Measurements from ENCODE around the gene TUBGCP6. TPM values are rescaled to one million over a fixed set of nuclear protein-coding genes. Genes with fewer than 3 reads are reported as not detected.

TUBGCP6 gene
- total RNA-seq, 1 donor from 2014 or later = 103 TPM

DNA sequence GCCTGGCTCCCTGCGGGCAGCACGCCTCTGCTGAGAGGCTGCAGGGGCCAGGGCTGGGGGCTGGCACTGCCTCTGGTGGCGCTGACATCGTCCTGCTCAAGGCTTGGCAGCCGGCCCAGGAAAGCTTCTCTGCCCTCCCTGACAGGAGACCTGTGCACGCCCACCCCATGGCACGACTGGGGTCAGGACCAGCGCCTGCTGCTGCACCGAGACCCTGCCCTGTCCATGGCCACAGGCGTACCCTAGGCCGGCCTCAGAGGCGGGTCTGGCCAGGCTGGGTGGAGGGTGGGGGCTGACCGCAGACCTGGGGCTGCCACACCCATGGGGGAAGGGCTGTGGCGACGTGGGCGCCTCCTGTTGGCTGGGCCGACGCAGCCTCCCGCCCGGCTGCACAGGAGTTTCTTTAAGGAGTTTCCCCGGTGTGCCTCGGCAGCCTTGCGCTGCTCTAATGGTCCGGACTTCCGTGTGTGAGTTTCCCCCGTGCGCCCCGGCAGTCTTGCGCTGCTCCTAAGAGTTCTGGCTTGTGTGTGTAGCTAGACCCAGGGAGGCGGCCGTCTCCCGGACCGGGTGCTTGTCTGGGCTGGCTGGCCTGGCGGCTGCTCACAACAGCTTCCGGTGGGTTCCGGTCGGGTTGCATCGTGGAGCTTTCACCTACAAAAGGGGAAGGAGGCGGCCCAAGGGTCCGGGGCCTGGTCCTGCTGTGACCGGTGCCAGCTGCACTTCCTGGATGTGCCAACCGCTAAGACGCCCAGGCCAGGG, 54.5 kb downstream of the TUBGCP6 start:
- POLR2A ChIA-PET = interaction anchor here (0.6 to 5.3 kb wide), 33 partner anchors 9 to 430 kb away, joined by 3 to 80 read pairs (median 10); partner anchors contain the start of genes HDAC10, LMF2, MAPK11 and NCAPH2
- ATAC-seq (ENCODE audit: low read depth) (peak; percentile 58), DNase-seq (peak; percentile 85)
- Mint-ChIP-seq H3K36me3 (ENCODE audit: low read depth) (peaks cover 13% of the 10 kb centered on the region), H3K27me3 (no peaks in the 10 kb centered on the region), H3K4me3 (peak overlapping the region; percentile 83), H3K4me1 (peaks cover 81% of the 10 kb centered on the region), H3K27ac (peak overlapping the region; percentile 99), H3K9me3 (no peaks in the 10 kb centered on the region)
- intact Hi-C loops (cut with micrococcal nuclease) = loop anchor here (1.0 to 5.0 kb wide), 12 partner anchors 17 to 430 kb away; partner anchors contain the start of genes BRD1, PIM3, TUBGCP6 and TYMP
- CTCF ChIA-PET = interaction anchor here (1.0 to 3.3 kb wide), 6 partner anchors 11 to 336 kb away, joined by 3 to 20 read pairs (median 4); partner anchors contain the start of gene SCO2
- TF ChIP-seq, protein P1, sequence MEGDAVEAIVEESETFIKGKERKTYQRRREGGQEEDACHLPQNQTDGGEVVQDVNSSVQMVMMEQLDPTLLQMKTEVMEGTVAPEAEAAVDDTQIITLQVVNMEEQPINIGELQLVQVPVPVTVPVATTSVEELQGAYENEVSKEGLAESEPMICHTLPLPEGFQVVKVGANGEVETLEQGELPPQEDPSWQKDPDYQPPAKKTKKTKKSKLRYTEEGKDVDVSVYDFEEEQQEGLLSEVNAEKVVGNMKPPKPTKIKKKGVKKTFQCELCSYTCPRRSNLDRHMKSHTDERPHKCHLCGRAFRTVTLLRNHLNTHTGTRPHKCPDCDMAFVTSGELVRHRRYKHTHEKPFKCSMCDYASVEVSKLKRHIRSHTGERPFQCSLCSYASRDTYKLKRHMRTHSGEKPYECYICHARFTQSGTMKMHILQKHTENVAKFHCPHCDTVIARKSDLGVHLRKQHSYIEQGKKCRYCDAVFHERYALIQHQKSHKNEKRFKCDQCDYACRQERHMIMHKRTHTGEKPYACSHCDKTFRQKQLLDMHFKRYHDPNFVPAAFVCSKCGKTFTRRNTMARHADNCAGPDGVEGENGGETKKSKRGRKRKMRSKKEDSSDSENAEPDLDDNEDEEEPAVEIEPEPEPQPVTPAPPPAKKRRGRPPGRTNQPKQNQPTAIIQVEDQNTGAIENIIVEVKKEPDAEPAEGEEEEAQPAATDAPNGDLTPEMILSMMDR (IDR thresholded peaks at IDR 0.05) = no peak

DNA sequence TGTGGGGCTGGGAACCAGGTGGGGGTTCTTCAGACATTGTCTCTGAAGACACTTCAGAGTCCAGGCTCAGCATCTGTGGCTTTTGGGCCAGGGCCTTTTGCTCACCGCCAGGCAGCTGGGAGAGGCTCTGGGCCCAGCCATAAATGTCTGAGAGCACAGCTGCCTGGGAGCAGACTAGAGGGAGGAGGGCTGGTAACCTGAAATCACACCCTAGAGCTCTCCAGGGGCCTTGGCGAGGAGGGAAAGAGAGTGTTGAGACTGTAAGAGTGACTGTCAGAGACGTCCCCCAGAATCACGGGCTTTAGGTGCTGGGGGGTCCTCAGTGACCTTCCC, 55.0 kb downstream of the TUBGCP6 start:
- ChIA-PET POLR2A (interaction anchor here (0.6 to 5.3 kb wide), 21 partner anchors 8 to 353 kb away, joined by 3 to 80 read pairs (median 17); partner anchors contain the start of genes HDAC10, LMF2, NCAPH2 and PANX2), CTCF (interaction anchor here (1.3 to 3.3 kb wide), 2 partner anchors 41 to 336 kb away, joined by 3 to 20 read pairs; partner anchors contain the start of gene SCO2)
- no peak for DNase-seq
- peak overlapping the region; percentile 99 for H3K27ac Mint-ChIP-seq
- TF ChIP-seq, protein P1 (IDR thresholded peaks at IDR 0.05) = no peak
- H3K36me3 Mint-ChIP-seq (ENCODE audit: low read depth) = peaks cover 7% of the 10 kb centered on the region
- peaks cover 77% of the 10 kb centered on the region for H3K4me1 Mint-ChIP-seq
- intact Hi-C loops (cut with micrococcal nuclease) = loop anchor here (1.0 to 5.0 kb wide), 12 partner anchors 17 to 431 kb away; partner anchors contain the start of genes BRD1, PIM3, TUBGCP6 and TYMP
- H3K4me3 Mint-ChIP-seq = peak overlapping the region; percentile 70
- no peaks in the 10 kb centered on the region for H3K9me3 Mint-ChIP-seq
- H3K27me3 Mint-ChIP-seq = no peaks in the 10 kb centered on the region
- ATAC-seq (ENCODE audit: low read depth) = no peak

DNA sequence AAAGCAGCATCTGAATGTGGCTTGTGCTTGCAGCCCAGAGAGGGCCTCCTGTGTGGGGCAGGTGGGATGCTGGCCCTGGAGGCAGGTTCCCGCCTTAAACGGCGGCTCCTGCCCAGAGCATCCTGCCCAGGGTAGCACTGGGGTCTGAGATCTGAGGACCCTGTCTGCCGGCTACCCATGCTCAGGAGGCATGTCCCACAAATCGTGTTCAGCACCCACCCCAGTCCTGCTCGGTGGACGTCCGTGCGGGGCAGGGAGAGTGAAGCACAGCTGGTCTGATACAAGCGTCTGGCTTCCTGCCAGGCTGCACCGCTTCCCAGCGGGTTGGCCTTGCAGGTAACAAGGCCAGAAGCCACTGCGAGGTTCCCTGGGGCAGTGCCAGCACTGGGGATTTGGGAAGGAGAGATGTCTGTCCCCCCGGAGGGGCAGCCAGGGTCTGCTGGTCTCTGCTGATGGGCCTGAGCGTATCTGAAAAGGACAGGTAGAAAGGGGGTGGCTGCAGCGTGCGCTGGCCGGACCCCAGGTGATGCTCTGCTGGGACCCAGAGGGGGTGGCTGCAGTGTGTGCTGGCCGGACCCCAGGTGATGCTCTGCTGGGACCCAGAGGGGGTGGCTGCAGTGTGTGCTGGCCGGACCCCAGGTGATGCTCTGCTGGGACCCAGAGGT, 55.5 kb downstream of the TUBGCP6 start:
- intact Hi-C loops (cut with micrococcal nuclease) = no loop called here
- POLR2A ChIA-PET = interaction anchor here (0.6 to 5.3 kb wide), 19 partner anchors 8 to 353 kb away, joined by 4 to 80 read pairs (median 17); partner anchors contain the start of genes HDAC10, LMF2, NCAPH2 and PANX2
- H3K27ac Mint-ChIP-seq = peak overlapping the region; percentile 99
- peaks cover 5% of the 10 kb centered on the region for H3K36me3 Mint-ChIP-seq (ENCODE audit: low read depth)
- peaks cover 75% of the 10 kb centered on the region for H3K4me1 Mint-ChIP-seq
- DNase-seq (no peak), ATAC-seq (ENCODE audit: low read depth) (no peak)
- no peaks in the 10 kb centered on the region for H3K9me3 Mint-ChIP-seq
- CTCF ChIA-PET = interaction anchor here (1.3 to 3.3 kb wide), 2 partner anchors 40 to 337 kb away, joined by 3 to 20 read pairs; partner anchors contain the start of gene SCO2
- TF ChIP-seq, protein P1 (IDR thresholded peaks at IDR 0.05) = no peak
- no peaks in the 10 kb centered on the region for H3K27me3 Mint-ChIP-seq
- H3K4me3 Mint-ChIP-seq = peak overlapping the region; percentile 70

DNA sequence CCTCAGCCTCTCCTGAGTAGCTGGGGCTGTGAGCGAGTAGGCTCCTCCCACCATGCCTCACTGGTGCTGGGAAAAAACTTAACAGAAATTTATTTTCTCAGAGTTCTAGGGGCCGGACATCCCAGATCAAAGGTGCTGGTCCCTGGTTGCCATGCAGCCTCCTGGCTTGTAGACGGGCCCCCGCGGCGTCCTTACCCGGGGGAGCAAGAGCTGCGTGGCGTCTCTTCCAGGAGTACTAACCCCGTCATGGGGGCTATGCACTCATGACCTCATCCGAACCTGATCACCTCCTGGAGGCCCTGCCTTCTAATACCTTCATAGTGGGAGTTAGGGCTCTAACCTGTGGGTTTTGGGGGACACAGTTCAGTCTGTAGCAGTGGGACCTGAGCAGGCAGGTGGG, 56.5 kb downstream of the TUBGCP6 start:
- no peaks in the 10 kb centered on the region for H3K9me3 Mint-ChIP-seq
- TF ChIP-seq, protein P1 (IDR thresholded peaks at IDR 0.05) = no peak
- intact Hi-C loops (cut with micrococcal nuclease) = no loop called here
- CTCF ChIA-PET = no interaction called here
- no peak overlapping the region for H3K27ac Mint-ChIP-seq
- H3K36me3 Mint-ChIP-seq (ENCODE audit: low read depth) = peaks cover 5% of the 10 kb centered on the region
- peaks cover 2% of the 10 kb centered on the region for H3K27me3 Mint-ChIP-seq
- ATAC-seq (ENCODE audit: low read depth) (no peak), DNase-seq (no peak)
- POLR2A ChIA-PET = interaction anchor here (1.2 to 5.2 kb wide), 4 partner anchors 12 to 351 kb away, joined by 4 to 62 read pairs (median 5); no protein-coding TSS in a partner anchor
- peak overlapping the region; percentile 7 for H3K4me3 Mint-ChIP-seq
- H3K4me1 Mint-ChIP-seq = peaks cover 70% of the 10 kb centered on the region

Measured in activated B cell treated with CpG ODN at 0.5 μM for 24 hours (primary cell).